Measurements from ENCODE around the gene DTD1. TPM values are rescaled to one million over a fixed set of nuclear protein-coding genes. Genes with fewer than 3 reads are reported as not detected.

Gene DTD1
- total RNA-seq, 1 experiment from 2014 or later: 71.4 TPM

GRCh38 chr20:18662279-18663040 is 74.6 kb downstream of the DTD1 start:
- no peak for DNase-seq (ENCODE audit: low read depth)

GRCh38 chr20:18663932-18664331 is 76.1 kb downstream of the DTD1 start:
- DNase-seq (ENCODE audit: low read depth): no peak

GRCh38 chr20:18665135-18665534 is 77.3 kb downstream of the DTD1 start:
- DNase-seq (ENCODE audit: low read depth): no peak

GRCh38 chr20:18666803-18667415 is 79.1 kb downstream of the DTD1 start:
- no peak for DNase-seq (ENCODE audit: low read depth)

GRCh38 chr20:18669241-18670019 is 81.6 kb downstream of the DTD1 start:
- DNase-seq (ENCODE audit: low read depth): no peak

DNA sequence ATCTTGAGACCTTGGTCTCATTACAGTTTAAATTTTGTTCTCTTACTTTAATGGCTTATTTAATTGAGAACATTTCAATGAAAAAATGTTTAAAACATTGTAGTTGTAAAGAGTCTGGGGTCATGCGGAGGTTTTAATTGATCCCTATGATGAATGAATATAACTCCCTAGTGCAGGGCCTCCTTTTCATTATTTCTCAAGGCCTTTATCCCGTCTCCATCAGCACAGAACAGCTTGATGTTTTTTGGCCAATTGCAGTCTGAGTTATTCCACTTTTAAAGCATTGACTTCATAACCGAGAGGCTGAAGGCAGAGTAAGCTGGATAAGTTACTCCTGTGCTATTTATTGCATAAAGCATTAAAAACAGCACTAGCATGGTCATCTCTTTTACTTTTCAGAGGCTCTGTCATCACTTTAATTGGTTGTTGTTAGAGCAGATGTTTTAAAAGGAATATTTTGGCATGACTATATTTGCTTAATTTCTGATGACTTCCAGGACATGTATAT is 83.4 kb downstream of the DTD1 start:
- no peak for DNase-seq (ENCODE audit: low read depth)

DNA sequence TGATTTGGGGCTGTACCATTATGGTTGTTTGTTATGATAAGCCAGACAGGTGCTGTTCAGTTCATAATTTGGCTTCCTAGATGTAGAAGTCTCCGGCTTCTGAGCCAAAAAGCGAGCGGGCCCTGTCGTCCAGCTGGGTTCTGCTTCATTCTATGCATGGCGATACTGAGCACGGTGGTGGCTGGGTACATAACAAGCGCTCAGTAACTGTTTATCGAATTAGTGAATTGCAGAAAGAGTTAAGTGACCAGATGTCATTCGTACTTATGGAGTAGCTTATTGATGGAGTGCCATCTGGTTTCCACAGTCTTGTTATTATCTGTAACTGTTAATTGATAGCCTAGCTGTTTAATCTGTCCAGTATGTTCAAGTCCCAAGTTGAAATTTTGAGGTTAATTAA is 85.0 kb downstream of the DTD1 start:
- DNase-seq (ENCODE audit: low read depth): no peak

GRCh38 chr20:18676396-18676795 is 88.5 kb downstream of the DTD1 start:
- no peak for DNase-seq (ENCODE audit: low read depth)

DNA sequence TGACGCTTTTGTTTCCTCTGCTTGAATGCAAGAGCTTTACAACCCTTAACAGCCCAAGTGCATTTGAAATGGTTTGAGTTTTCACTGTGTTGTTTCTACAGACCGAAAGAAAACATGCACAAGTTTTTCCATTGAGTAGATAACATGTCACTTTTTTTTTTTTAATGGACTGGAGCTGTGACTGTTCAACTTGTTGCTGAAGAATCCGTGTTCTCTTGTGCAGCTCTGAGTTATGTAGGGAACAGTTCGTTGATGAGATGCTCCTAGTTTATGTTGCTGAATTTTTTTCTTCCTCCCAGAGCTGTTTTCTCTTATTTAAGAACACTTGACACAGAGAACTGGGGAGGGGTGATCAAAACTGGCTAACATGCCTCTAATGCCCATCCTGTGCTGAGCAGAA is 89.3 kb downstream of the DTD1 start:
- DNase-seq (ENCODE audit: low read depth): no peak

GRCh38 chr20:18678549-18679419 is 90.9 kb downstream of the DTD1 start:
- DNase-seq (ENCODE audit: low read depth): peak; percentile 19

DNA sequence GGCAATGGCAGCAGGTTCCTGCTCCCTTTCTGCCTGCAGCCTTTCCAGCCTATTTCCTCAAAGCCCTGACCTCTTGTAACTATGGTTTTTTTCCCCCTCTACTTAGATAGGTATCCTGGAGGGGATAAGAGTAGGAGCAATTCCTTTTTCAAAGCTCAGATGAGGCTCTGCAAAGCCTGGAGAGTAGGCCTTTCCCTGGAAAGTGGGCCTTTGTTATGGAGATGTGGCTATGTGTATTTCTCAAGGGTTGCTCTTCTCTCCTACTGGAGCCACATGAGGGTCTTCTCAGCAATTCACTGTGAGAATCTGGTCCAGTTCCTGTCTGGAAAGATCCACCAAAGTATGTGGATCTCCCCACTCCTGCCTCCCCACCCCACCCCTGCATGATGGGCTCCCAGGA is 96.0 kb downstream of the DTD1 start:
- DNase-seq (ENCODE audit: low read depth): no peak

- DNase-seq (ENCODE audit: low read depth): no peak
These were observed 96.9 kb downstream of the DTD1 start for GRCh38 chr20:18684775-18685174.

DNA sequence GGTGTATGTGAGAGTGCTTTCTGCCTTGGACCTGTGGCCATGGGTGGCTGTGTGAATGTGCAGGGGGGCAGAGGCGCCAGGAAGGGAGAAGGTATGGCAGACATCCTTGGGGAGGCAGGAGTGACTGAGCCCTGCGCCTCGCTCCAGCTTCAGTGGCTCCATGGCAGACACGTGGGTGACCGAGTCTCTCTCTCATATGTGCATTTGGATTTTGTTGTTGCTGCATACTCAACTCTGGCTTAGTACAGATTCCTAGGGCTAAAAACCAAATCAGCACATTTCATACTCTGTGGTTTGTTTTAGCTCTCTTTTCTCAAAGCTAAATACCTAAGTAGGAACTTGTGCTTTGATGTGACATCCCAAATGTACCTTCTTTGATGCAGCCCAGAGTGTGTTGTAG is 97.6 kb downstream of the DTD1 start:
- DNase-seq (ENCODE audit: low read depth): no peak

DNA sequence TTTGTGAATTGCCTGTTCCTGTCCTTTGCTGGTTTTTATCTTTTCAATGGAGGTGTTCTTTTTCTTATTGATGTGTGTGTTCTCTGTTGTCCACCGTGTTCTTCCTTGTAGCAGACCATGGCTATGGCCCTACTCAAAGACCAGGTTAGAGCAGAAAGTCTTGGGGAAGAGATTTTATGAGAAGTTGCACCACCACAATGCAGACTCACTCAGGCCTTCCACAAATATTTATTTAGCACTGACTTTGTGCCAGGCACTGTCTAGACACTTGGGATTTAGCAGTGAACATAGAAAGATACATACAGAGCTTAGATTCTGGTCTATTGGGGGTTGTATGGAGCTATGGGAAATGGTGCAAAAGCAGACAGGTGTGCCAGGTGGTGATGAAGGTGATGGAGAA is 98.8 kb downstream of the DTD1 start:
- DNase-seq (ENCODE audit: low read depth): no peak

GRCh38 chr20:18688676-18689075 is 100.8 kb downstream of the DTD1 start:
- no peak for DNase-seq (ENCODE audit: low read depth)

DNA sequence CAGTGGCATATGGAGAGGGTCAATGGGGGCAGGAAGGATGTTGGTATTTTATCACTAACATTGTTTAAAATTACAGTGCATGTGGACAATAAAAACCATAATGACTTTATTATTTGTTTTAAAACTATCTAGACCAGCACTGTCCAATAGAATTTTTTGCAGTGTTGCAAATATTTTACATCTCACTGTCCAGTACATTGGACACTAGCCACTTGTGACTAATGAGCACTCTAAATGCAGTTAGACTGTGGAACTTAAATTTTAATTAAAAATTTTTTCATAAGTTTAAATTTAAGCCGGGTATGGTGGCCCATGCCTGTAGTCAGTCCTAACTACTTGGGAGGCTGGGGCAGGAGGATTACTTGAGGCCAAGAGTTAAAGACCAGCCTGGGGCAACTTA is 101.7 kb downstream of the DTD1 start:
- no peak for DNase-seq (ENCODE audit: low read depth)

GRCh38 chr20:18692447-18692846 is 104.6 kb downstream of the DTD1 start:
- DNase-seq (ENCODE audit: low read depth): no peak

DNA sequence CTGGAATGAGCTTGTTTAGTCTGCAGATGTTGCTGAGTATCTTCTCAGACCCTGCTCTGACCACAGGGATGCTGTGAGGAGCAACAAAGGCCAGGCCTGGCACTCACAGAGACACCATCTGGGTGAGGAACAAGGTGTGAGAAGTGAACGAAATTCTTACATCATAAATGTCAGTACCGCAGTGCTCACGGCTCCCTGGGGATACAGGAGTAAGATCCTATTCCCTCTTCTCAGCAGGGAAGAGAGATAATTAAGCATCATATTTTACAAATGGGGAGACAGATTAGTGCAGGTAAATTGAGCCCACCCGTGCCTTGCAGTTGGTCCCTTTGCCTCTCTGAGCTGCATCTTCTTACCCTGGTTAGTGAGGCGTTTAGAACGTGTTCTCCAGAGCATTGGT is 106.2 kb downstream of the DTD1 start:
- no peak for DNase-seq (ENCODE audit: low read depth)

DNA sequence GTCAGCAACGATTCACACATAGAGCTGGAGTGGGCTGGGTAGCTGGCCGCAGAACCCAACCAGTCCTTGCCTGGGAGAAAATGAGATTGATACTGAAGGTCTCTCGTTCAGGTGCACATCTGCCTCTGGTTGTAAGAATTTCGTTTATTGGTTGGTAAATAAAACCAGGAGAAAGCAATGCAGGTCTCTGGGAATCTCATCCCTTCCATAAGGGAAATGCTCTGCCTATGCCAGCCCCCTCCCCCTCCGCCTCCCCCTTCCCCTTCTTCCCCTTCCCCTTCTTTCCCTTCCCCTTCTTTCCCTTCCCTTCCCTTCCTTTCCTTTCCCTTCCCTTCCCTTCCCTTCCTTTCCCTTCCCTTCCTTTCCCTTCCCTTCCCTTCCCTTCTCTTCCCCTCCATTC is 107.3 kb downstream of the DTD1 start:
- no peak for DNase-seq (ENCODE audit: low read depth)

GRCh38 chr20:18698735-18699380 is 111.0 kb downstream of the DTD1 start:
- DNase-seq (ENCODE audit: low read depth): no peak

- no peak for DNase-seq (ENCODE audit: low read depth)
These were observed 114.1 kb downstream of the DTD1 start for GRCh38 chr20:18701969-18702368.
